ENCODE measurements around the gene CYFIP2. TPM values are rescaled to one million over a fixed set of nuclear protein-coding genes. Genes with fewer than 3 reads are reported as not detected.

The CYFIP2 gene
- total and polyA plus RNA-seq, 2 donors from 2014 or later: 128 to 217 TPM

DNA sequence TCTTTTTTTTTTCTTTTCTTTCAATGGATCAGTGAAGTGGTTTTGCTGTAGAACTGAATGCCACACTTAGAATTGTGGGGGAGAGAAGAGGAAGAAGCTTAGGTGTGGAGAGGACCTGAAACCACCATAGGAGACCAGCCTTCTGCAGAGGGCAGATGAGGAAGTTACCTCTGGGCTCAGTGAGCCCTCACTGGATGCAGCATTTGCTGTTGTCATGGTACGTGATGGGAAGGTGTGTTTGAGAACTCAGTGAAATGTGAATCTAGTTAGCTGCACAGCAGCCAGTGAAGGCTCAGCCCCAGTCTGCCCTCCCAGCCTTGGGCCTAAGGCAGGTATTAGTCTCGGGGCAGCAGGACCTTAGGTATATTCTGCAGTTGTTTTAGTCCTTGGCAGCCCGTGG, 17.5 kb downstream of the CYFIP2 start:
- TF ChIP-seq, protein P1, sequence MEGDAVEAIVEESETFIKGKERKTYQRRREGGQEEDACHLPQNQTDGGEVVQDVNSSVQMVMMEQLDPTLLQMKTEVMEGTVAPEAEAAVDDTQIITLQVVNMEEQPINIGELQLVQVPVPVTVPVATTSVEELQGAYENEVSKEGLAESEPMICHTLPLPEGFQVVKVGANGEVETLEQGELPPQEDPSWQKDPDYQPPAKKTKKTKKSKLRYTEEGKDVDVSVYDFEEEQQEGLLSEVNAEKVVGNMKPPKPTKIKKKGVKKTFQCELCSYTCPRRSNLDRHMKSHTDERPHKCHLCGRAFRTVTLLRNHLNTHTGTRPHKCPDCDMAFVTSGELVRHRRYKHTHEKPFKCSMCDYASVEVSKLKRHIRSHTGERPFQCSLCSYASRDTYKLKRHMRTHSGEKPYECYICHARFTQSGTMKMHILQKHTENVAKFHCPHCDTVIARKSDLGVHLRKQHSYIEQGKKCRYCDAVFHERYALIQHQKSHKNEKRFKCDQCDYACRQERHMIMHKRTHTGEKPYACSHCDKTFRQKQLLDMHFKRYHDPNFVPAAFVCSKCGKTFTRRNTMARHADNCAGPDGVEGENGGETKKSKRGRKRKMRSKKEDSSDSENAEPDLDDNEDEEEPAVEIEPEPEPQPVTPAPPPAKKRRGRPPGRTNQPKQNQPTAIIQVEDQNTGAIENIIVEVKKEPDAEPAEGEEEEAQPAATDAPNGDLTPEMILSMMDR (IDR thresholded peaks at IDR 0.05; ENCODE audit: borderline replicate concordance, extremely low read depth, insufficient read depth): no peak
- FAIRE-seq: no peak

DNA sequence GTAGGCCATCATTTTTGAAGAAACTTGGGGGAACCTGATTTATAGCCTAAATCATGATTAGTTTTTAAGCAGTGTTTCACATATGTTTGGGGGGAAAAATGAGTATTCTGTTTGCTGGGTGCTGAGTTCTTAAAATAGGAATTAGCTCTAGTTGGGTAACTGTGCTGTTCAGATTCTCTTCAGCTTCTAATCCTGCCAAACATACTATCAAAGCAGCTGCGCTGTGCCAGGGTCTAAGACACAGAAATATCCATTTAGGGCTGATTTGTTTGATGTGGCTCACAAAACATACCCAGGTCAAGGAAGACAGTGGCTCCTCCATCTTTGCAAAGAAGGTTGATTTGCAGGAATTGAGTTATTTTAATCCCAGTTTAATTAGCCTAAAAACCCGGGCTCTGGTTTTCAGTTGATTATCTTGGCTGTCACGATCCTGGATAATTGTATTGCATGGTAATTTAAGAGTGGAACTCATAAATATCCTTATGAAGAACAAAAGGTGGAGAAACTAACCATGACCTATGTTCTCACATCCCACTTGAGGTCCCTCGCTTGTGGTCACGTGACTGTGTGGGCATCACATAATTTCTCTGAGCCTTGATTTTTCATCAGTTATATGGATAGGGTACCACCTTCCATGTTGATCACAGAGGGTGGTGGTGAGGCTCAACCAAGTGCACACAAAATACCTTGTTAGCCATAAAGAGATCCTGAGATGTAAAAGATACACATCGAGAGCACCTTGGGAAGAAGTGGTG, 18.7 kb downstream of the CYFIP2 start:
- no peak for FAIRE-seq
- Histone ChIP-seq H3K4me1 (ENCODE audit: control insufficient read depth in 2 of 3, insufficient read depth in 2 of 3, low read depth in 1 of 3, low read length in 3 of 3) (peaks cover 0 to 59% (median 38%) of the 10 kb centered on the region in 3 donors), H3K27ac (ENCODE audit: low read depth in 2 of 2, low read length in 2 of 2) (peak overlapping the region; percentile 85 to 89), H3K27me3 (ENCODE audit: control insufficient read depth, insufficient read depth, low read length) (no peaks in the 10 kb centered on the region), H3K9me3 (ENCODE audit: control insufficient read depth in 2 of 3, insufficient read depth in 1 of 3, low read length in 3 of 3) (no peaks in the 10 kb centered on the region), H3K36me3 (ENCODE audit: control insufficient read depth in 2 of 3, insufficient read depth in 3 of 3, low read length in 3 of 3) (peaks cover 0 to 13% (median 3%) of the 10 kb centered on the region in 3 donors), H3K4me3 (ENCODE audit: low read length in 3 of 3) (no peak overlapping the region), H3K9ac (ENCODE audit: low read length in 3 of 3) (peak overlapping the region in 1 of 3 donors; percentile 35)
- DNase-seq: no peak
- TF ChIP-seq, protein P1 (IDR thresholded peaks at IDR 0.05; ENCODE audit: borderline replicate concordance, extremely low read depth, insufficient read depth): no peak
- intact Hi-C loops (cut with DNase I): no loop called here

More for the DNA sequence above, 17.5 kb downstream of the CYFIP2 start:
- intact Hi-C loops (cut with DNase I): no loop called here
- Histone ChIP-seq H3K9me3 (ENCODE audit: control insufficient read depth in 2 of 3, insufficient read depth in 1 of 3, low read length in 3 of 3) (no peaks in the 10 kb centered on the region), H3K4me3 (ENCODE audit: low read length in 3 of 3) (peak overlapping the region in 1 of 3 donors; percentile 6), H3K27ac (ENCODE audit: low read depth in 2 of 2, low read length in 2 of 2) (peak overlapping the region; percentile 68 to 76), H3K36me3 (ENCODE audit: control insufficient read depth in 2 of 3, insufficient read depth in 3 of 3, low read length in 3 of 3) (peaks cover 0 to 9% (median 3%) of the 10 kb centered on the region in 3 donors), H3K4me1 (ENCODE audit: control insufficient read depth in 2 of 3, insufficient read depth in 2 of 3, low read depth in 1 of 3, low read length in 3 of 3) (peaks cover 0 to 52% (median 31%) of the 10 kb centered on the region in 3 donors), H3K27me3 (ENCODE audit: control insufficient read depth, insufficient read depth, low read length) (no peaks in the 10 kb centered on the region), H3K9ac (ENCODE audit: low read length in 3 of 3) (peak overlapping the region in 2 of 3 donors; percentile 29 to 38)
- no peak for DNase-seq

DNA sequence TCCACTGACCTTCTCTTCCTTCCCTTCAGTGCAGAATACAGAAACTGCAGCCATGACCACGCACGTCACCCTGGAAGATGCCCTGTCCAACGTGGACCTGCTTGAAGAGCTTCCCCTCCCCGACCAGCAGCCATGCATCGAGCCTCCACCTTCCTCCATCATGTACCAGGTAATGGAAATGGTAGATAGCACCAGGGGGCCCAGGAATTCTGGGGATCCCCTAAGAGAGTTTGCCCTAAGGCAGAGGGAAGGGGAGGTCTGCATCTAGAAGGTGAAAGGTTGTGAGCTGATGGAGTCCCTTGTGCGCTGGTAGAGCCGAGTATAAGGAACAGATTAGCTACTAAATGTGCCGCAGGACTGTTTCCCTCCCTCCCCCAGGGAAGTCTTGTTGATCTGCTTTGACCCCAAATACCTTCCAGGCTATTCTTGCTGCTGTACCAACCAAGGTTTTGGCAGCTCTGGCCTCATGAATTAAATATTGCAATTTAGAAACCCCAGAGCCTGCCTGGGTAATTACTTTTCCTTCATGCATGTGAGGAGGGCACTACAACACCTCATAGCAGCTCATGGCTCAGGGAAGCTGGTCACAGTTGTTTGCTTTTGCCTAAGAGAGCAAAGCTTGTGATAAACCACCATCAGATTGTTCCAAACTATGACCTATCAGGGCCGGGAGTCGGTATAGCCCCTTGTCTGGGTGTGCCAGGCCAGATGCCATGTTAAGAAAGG, 19.6 kb downstream of the CYFIP2 start:
- peak overlapping the region; percentile 85 to 89 for H3K27ac ChIP-seq (ENCODE audit: low read depth in 2 of 2, low read length in 2 of 2)
- FAIRE-seq (no peak), DNase-seq (peak in 3 of 5 donors; percentile 38 to 62 (median 52))
- peaks cover 0 to 13% (median 3%) of the 10 kb centered on the region in 3 donors for H3K36me3 ChIP-seq (ENCODE audit: control insufficient read depth in 2 of 3, insufficient read depth in 3 of 3, low read length in 3 of 3)
- intact Hi-C loops (cut with DNase I): no loop called here
- H3K4me3 ChIP-seq (ENCODE audit: low read length in 3 of 3): no peak overlapping the region
- TF ChIP-seq, protein P1 (IDR thresholded peaks at IDR 0.05; ENCODE audit: borderline replicate concordance, extremely low read depth, insufficient read depth): no peak
- peaks cover 0 to 66% (median 44%) of the 10 kb centered on the region in 3 donors for H3K4me1 ChIP-seq (ENCODE audit: control insufficient read depth in 2 of 3, insufficient read depth in 2 of 3, low read depth in 1 of 3, low read length in 3 of 3)
- H3K9me3 ChIP-seq (ENCODE audit: control insufficient read depth in 2 of 3, insufficient read depth in 1 of 3, low read length in 3 of 3): no peaks in the 10 kb centered on the region
- peak overlapping the region in 2 of 3 donors; percentile 10 to 20 for H3K9ac ChIP-seq (ENCODE audit: low read length in 3 of 3)
- no peaks in the 10 kb centered on the region for H3K27me3 ChIP-seq (ENCODE audit: control insufficient read depth, insufficient read depth, low read length)

Data from kidney (tissue), 14 donors.